SK-MEL-5 (cell line): ENCODE measurements around the gene KRTAP6-1. TPM values are rescaled to one million over a fixed set of nuclear protein-coding genes. Genes with fewer than 3 reads are reported as not detected.

Experiments
- DNase-seq: peaks from one replicate; pipeline ENCODE4 v3.0.0-alpha.2; 2016; ENCODE audit warnings: low read depth, low spot score
- in situ Hi-C: cut with HindIII; loops from 2 replicates; pipeline ENCODE4 v1.10.0; 2016; ENCODE audit warnings: low sequenced_read_pairs, high pct_unique_total_duplicates, low pct_unique_long_range_greater_than_20kb
- small RNA-seq, 2 experiments: library from RNA; depleted of rRNA; stranded (forward); fragments of <200 nt; gene quantifications; one replicate each; pipeline ENCODE3, GENCODE V24; 2014
- total RNA-seq: library from RNA; depleted of rRNA; stranded (reverse); fragments of >200 nt; shearing (Covaris generic); gene quantifications from 2 replicates; pipeline ENCODE4 v1.2.3, GENCODE V29; 2014; rRNA removed

The KRTAP6-1 gene
- total RNA-seq, 1 experiment from 2014 or later, result not detected

DNA sequence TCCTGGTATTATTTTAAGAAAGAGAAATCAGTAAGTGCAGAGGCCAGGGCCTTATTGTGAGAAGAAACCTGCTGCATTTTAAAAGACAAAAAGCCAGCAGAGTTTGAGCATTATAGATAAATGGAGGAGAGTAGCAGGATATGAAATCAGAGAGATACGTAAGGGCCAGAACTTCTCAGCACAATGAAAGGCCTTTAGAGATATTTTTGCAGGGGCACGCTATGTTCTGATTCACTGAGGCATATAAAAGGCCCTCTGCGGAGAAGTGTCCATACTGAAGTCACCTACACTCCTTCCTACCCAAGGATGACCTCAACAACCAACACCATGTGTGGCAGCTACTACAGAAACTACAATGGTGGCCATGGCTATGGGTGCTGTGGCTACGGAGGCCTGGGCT lies 21.6 kb downstream of the KRTAP6-1 start, which contains the start of gene KRTAP6-3:
KRTAP6-3 (plus strand) TSS at position 301 of the 400 bp plus-strand sequence; CDS start at position 307, 6 bp downstream.
- DNase-seq, result no peak
- in situ Hi-C loops, result no loop called here

GRCh38 chr21:30590297-30590696 lies 23.4 kb downstream of the KRTAP6-1 start, which contains the start of gene KRTAP22-2:
Gene KRTAP22-2, minus strand, starts transcription at chr21:30590397.
- in situ Hi-C loops, result no loop called here
- no peak for DNase-seq

- in situ Hi-C loops, result no loop called here
- DNase-seq, result peak; percentile 11
Measured at GRCh38 chr21:30582870-30583269, 30.9 kb downstream of the KRTAP6-1 start.

DNA sequence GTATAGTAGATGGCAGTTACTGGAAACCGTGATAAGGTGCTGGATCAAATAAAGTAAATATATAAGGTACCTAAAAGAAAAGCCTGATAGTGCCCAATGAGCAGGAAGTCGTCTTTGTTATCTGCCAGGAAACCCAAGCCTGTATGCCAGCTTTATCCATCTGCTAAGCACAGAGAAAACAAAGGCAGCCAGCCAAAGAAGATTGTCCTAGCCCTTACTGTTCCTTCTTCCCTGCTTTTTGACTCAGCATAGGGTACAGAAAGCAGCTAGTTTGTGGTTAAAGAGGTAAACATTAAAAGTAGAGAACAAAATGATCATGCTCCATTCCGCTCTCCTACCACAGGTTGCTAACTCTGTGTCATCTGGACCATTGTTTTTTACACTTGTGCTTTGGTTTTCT lies 33.6 kb downstream of the KRTAP6-1 start:
- DNase-seq, result no peak
- in situ Hi-C loops, result no loop called here

DNA sequence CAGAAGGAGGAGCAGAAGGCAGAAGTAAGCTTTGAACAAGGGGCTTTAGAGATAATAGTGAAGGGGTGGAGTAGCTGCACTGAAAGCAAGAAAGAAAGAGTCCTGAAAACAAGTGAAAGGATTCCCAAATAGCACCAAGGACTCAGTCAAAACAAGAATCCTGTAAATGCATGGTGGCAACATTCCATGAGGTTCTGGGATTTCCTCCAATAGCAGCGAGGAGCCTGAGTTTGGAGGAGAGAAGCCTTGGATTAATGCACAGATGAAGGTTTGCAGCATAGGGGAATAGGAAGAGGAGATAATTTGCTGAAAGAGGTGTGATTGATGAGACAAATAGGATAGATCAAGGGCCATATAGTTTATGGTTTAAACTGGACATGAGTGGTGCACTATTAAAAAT lies 34.4 kb downstream of the KRTAP6-1 start:
- in situ Hi-C loops, result no loop called here
- no peak for DNase-seq

DNA sequence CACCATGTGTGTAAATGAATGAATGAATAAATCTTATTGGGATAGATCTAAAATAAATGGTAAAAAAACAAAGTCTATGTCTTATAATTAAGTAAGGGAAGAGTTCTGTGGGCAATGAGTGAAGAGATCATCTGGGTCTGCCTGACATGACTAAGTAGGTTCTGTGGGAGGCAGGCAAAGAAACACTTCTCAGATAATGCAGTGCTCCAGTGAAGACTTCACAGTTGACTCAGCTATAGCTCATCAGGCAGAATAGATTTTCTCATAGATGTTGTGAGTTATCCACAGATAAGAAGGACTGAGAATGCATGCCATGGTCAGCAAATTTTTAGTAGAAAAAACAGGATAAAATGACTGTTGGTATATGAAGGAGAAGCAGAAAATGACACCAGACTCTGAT lies 36.0 kb downstream of the KRTAP6-1 start:
- no peak for DNase-seq
- in situ Hi-C loops, result no loop called here

- no peak for DNase-seq
- in situ Hi-C loops, result no loop called here
Measured at GRCh38 chr21:30567617-30568016, 46.1 kb downstream of the KRTAP6-1 start.

DNA sequence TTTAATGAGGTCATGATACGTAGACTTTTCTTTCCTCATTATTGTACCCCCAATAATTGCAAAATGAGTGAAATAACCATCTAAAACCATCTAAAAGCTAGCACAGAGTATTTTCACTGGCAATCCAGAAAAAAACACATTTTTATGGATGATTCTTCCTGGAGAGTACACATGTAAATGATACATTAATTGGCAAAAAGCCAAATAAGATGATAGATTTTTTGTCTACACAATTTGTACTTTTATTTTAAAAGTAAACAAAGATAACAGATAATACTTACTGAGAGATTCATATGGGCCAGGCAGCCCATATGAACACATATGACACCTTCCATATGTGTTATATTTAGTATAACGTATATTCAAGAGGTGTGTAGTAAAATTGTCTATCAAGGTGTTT lies 50.1 kb downstream of the KRTAP6-1 start:
- DNase-seq, result no peak
- in situ Hi-C loops, result no loop called here

Small RNA genes lying within 50 kb of the gene (small RNA-seq; reads per million reads assigned to genes)
- gene KRTAP20-1 (0 reads per million in 2 experiments), gene KRTAP20-3 (0 reads per million in 2 experiments), gene KRTAP20-4 (0 reads per million in 2 experiments), gene KRTAP22-1 (0 reads per million in 2 experiments), gene KRTAP22-2 (0 reads per million in 2 experiments)

Other genes with a start within 250 kb of the KRTAP6-1 start
- gene KRTAP13-2, start 241.7 kb downstream of the KRTAP6-1 start, total RNA-seq, result not detected in 2 replicates
- not detected in 2 replicates for gene KRTAP13-1, start 217.9 kb downstream of the KRTAP6-1 start, total RNA-seq
- gene KRTAP13-3, start 188.0 kb downstream of the KRTAP6-1 start, total RNA-seq, result not detected in 2 replicates
- gene KRTAP13-4, start 183.7 kb downstream of the KRTAP6-1 start, total RNA-seq, result not detected in 2 replicates
- gene KRTAP15-1, start 173.7 kb downstream of the KRTAP6-1 start, total RNA-seq, result not detected in 2 replicates
- 0.34 and 1.3 TPM in 2 replicates for gene KRTAP19-1, start 133.6 kb downstream of the KRTAP6-1 start, total RNA-seq
- not detected in 2 replicates for gene KRTAP19-2, start 126.5 kb downstream of the KRTAP6-1 start, total RNA-seq
- not detected in 2 replicates for gene KRTAP19-3, start 121.9 kb downstream of the KRTAP6-1 start, total RNA-seq
- not detected in 2 replicates for gene KRTAP19-4, start 116.8 kb downstream of the KRTAP6-1 start, total RNA-seq
- gene KRTAP19-5, start 111.8 kb downstream of the KRTAP6-1 start, total RNA-seq, result not detected in 2 replicates
- gene KRTAP19-6, start 72.1 kb downstream of the KRTAP6-1 start, total RNA-seq, result not detected in 2 replicates
- not detected in 2 replicates for gene KRTAP19-7, start 52.6 kb downstream of the KRTAP6-1 start, total RNA-seq
- gene KRTAP22-2, start 23.5 kb downstream of the KRTAP6-1 start, total RNA-seq, result not detected in 2 replicates
- not detected in 2 replicates for gene KRTAP6-3, start 21.5 kb downstream of the KRTAP6-1 start, total RNA-seq
- gene KRTAP6-2, start 15.0 kb downstream of the KRTAP6-1 start, total RNA-seq, result not detected in 2 replicates
- not detected in 2 replicates for gene KRTAP22-1, start 12.8 kb downstream of the KRTAP6-1 start, total RNA-seq
- not detected in 2 replicates for gene KRTAP20-1, start 2.5 kb upstream of the KRTAP6-1 start, total RNA-seq
- not detected in 2 replicates for gene KRTAP20-4, start 6.7 kb upstream of the KRTAP6-1 start, total RNA-seq
- gene KRTAP20-2, start 21.3 kb upstream of the KRTAP6-1 start, total RNA-seq, result not detected in 2 replicates
- not detected in 2 replicates for gene KRTAP20-3, start 28.9 kb upstream of the KRTAP6-1 start, total RNA-seq
- not detected in 2 replicates for gene KRTAP21-3, start 104.8 kb upstream of the KRTAP6-1 start, total RNA-seq
- gene KRTAP21-2, start 133.3 kb upstream of the KRTAP6-1 start, total RNA-seq, result not detected in 2 replicates
- not detected in 2 replicates for gene KRTAP21-1, start 141.5 kb upstream of the KRTAP6-1 start, total RNA-seq
- not detected in 2 replicates for gene KRTAP8-1, start 199.3 kb upstream of the KRTAP6-1 start, total RNA-seq
- gene KRTAP7-1, start 215.8 kb upstream of the KRTAP6-1 start, total RNA-seq, result not detected in 2 replicates